ENCODE results near the gene ZNF575.

- TF ChIP-seq CTCF (conservative IDR thresholded peaks at IDR 0.05; ENCODE audit: low read length) (no peak), EZH2phosphoT487 (IDR thresholded peaks at IDR 0.05; ENCODE audit: borderline replicate concordance) (no peak)
Observed at GRCh38 chr19:43540381-43540780, 7.4 kb downstream of the ZNF575 start.
